Neural progenitor cell (in vitro differentiated cells): ENCODE results near the gene PDE9A.

ENCODE experiments used
- CTCF ChIP-seq: fragments of 200-600 bp; sonication (generic); IDR thresholded peaks from 2 replicates; pipeline ENCODE4 v1.5.1; 2017; ENCODE audit warnings: antibody characterized with exemption, mild to moderate bottlenecking
- EZH2 ChIP-seq: fragments of 200-600 bp; sonication (generic); IDR thresholded peaks from 2 replicates; pipeline ENCODE4 v1.6.1; 2017; ENCODE audit warnings: antibody characterized with exemption, mild to moderate bottlenecking, moderate library complexity
- EZH2phosphoT487 ChIP-seq: fragments of 200-600 bp; sonication (generic); IDR thresholded peaks from 2 replicates; pipeline ENCODE4 v1.6.1; 2017; ENCODE audit warnings: antibody characterized with exemption

GRCh38 chr21:42663860-42664535, 10.6 kb downstream of the PDE9A start:
- TF ChIP-seq CTCF (no peak), EZH2 (no peak), EZH2phosphoT487 (no peak)
